Effector memory CD4-positive, alpha-beta T cell (primary cell): ENCODE data around the gene LLGL1.

ENCODE experiments used
- DNase-seq, 3 donors: peaks; one replicate each; pipeline ENCODE4 v3.0.0-alpha.2; 2020
- H3K27ac ChIP-seq: 2 replicates; pipeline ENCODE4 v1.7.0; 2013; ENCODE audit warnings: mild to moderate bottlenecking, low read length, moderate library complexity; ENCODE audit not compliant: insufficient read depth, poor library complexity, severe bottlenecking
- H3K27me3 ChIP-seq: replicated peaks from 2 replicates; pipeline ENCODE4 v1.7.0; 2013; ENCODE audit warnings: mild to moderate bottlenecking, low read length; ENCODE audit not compliant: insufficient read depth, control insufficient read depth, poor library complexity, severe bottlenecking
- H3K36me3 ChIP-seq: 2 replicates; pipeline ENCODE4 v1.7.0; 2013; ENCODE audit warnings: mild to moderate bottlenecking, low read length, moderate library complexity; ENCODE audit not compliant: control insufficient read depth, insufficient read depth
- H3K4me1 ChIP-seq: 2 replicates; pipeline ENCODE4 v1.7.0; 2013; ENCODE audit warnings: low read length, mild to moderate bottlenecking; ENCODE audit not compliant: control insufficient read depth, insufficient read depth, poor library complexity, severe bottlenecking
- H3K4me3 ChIP-seq: 2 replicates; pipeline ENCODE4 v1.7.0; 2013; ENCODE audit warnings: low read length, low read depth, mild to moderate bottlenecking; ENCODE audit not compliant: insufficient read depth, poor library complexity, severe bottlenecking
- H3K9me3 ChIP-seq: 2 replicates; pipeline ENCODE4 v1.7.0; 2013; ENCODE audit warnings: mild to moderate bottlenecking, low read length, moderate library complexity; ENCODE audit not compliant: control insufficient read depth

Gene LLGL1

GRCh38 chr17:18235743-18236256 is 10.4 kb downstream of the LLGL1 start:
- H3K4me1 ChIP-seq = no peaks in the 10 kb centered on the region
- H3K27me3 ChIP-seq = no peaks in the 10 kb centered on the region
- peaks cover 40% of the 10 kb centered on the region for H3K36me3 ChIP-seq
- no peak overlapping the region for H3K4me3 ChIP-seq
- H3K27ac ChIP-seq = no peak overlapping the region
- H3K9me3 ChIP-seq = no peaks in the 10 kb centered on the region
- DNase-seq = no peak

DNA sequence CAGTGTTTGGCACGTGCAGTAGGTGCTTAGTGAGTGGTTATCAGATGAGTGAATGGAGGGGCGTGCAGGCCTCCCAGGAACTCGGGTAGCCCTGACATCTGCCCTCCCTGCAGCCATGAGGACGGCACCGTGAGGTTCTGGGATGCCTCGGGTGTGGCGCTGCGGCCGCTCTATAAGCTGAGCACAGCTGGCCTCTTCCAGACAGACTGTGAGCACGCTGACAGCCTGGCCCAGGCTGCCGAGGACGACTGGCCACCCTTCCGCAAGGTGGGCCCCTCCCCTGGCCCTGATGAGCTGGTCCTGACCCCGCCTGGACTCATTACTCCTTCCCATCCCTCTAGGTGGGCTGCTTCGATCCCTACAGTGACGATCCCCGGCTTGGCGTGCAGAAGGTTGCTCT is 11.1 kb downstream of the LLGL1 start:
- no peaks in the 10 kb centered on the region for H3K27me3 ChIP-seq
- no peaks in the 10 kb centered on the region for H3K4me1 ChIP-seq
- H3K4me3 ChIP-seq = no peak overlapping the region
- H3K36me3 ChIP-seq = peaks cover 40% of the 10 kb centered on the region
- no peak for DNase-seq
- H3K27ac ChIP-seq = no peak overlapping the region
- H3K9me3 ChIP-seq = no peaks in the 10 kb centered on the region

- Histone ChIP-seq H3K36me3 (peaks cover 38% of the 10 kb centered on the region), H3K27ac (no peak overlapping the region), H3K4me1 (no peaks in the 10 kb centered on the region), H3K9me3 (no peaks in the 10 kb centered on the region), H3K4me3 (no peak overlapping the region), H3K27me3 (no peaks in the 10 kb centered on the region)
- no peak for DNase-seq
These were observed 12.0 kb downstream of the LLGL1 start for GRCh38 chr17:18237461-18237860.

GRCh38 chr17:18238299-18238698 is 12.9 kb downstream of the LLGL1 start:
- peaks cover 31% of the 10 kb centered on the region for H3K36me3 ChIP-seq
- no peaks in the 10 kb centered on the region for H3K9me3 ChIP-seq
- no peaks in the 10 kb centered on the region for H3K27me3 ChIP-seq
- H3K4me1 ChIP-seq = no peaks in the 10 kb centered on the region
- no peak overlapping the region for H3K4me3 ChIP-seq
- no peak overlapping the region for H3K27ac ChIP-seq
- DNase-seq = no peak

GRCh38 chr17:18240449-18240848 is 15.0 kb downstream of the LLGL1 start:
- Histone ChIP-seq H3K4me3 (no peak overlapping the region), H3K27ac (no peak overlapping the region), H3K27me3 (no peaks in the 10 kb centered on the region), H3K36me3 (peaks cover 25% of the 10 kb centered on the region), H3K4me1 (no peaks in the 10 kb centered on the region), H3K9me3 (no peaks in the 10 kb centered on the region)
- no peak for DNase-seq

- no peak overlapping the region for H3K27ac ChIP-seq
- no peak overlapping the region for H3K4me3 ChIP-seq
- H3K36me3 ChIP-seq = peaks cover 34% of the 10 kb centered on the region
- no peaks in the 10 kb centered on the region for H3K4me1 ChIP-seq
- no peak for DNase-seq
- H3K9me3 ChIP-seq = no peaks in the 10 kb centered on the region
- H3K27me3 ChIP-seq = no peaks in the 10 kb centered on the region
These were observed 15.9 kb downstream of the LLGL1 start for GRCh38 chr17:18241229-18241871.

DNA sequence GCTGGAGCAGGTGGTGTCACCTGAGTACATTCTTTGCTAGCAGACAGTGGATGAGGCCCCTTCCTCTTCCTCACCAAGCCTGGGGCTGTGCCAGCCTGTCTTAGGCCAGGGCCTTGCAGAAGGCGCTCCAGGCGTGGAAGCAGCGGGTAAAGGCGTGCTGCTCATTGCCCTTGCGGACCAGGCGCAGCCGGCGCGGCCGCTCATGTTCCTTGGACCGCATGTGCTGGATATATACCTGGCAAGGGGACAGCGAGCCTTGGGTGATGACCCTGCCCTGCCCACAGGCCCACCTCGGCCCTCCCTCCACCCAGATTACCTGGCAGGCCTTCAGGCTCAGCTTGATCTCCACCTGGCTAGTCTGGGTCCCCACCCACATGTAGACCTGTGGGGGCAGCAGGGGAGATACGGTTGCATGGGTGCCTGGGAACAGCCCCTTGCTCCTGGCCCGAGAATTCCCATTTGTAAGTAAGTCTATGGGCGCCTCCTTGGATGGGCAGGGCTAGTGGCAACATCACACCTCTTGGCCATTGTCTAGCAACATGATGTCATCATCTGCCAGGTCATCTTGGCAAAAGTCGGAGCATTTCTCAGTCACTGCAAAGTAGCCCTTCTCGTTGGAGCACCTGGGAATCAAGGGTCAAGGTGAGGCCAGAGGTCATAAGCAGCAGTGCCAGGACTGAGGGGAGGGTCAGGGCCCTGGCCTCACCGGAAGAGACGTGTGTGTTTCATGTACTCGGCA is 19.8 kb downstream of the LLGL1 start:
- H3K9me3 ChIP-seq = no peaks in the 10 kb centered on the region
- H3K27me3 ChIP-seq = no peaks in the 10 kb centered on the region
- H3K36me3 ChIP-seq = peaks cover 50% of the 10 kb centered on the region
- H3K4me3 ChIP-seq = no peak overlapping the region
- DNase-seq = no peak
- H3K27ac ChIP-seq = no peak overlapping the region
- no peaks in the 10 kb centered on the region for H3K4me1 ChIP-seq

- Histone ChIP-seq H3K27ac (no peak overlapping the region), H3K4me1 (no peaks in the 10 kb centered on the region), H3K36me3 (peaks cover 60% of the 10 kb centered on the region), H3K9me3 (no peaks in the 10 kb centered on the region), H3K27me3 (no peaks in the 10 kb centered on the region), H3K4me3 (no peak overlapping the region)
- DNase-seq = no peak
These were observed 20.8 kb downstream of the LLGL1 start for GRCh38 chr17:18246109-18246725.

DNA sequence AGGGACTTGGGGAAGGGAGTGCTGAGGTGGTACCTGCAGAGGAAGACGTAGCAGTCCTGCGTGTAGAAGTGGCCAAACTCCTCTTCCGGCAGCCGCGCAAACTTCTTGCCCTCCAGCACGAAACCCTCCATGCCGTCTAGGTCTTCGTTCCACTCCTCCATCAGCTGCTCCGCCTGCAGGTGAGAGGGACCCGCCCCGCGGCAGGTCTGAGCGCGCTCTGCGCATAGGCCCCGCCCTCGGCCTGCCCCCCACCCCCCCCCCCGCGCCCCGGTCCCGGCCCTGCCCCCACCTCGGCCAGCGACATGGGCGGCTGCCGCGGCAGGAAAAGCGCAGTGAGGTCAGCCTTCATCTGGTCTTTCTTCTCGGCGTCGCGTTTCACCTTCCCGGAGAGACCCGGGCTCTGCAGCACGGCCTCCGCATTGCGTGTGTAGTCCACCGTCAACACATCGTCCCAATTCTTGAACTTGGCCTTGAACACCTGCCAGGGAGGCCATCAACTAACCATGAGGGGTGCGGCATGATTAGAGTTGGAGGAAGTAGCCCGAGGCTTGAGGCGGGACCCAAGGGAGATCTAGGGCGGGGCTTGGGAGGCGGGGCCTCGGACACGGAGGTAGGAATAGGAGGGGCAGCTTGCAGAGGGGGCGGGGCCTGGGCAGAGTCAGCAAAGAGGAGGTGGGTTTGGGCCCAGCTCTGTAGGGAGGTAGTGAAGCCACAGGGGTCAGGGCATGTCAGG is 21.6 kb downstream of the LLGL1 start:
- H3K27ac ChIP-seq = no peak overlapping the region
- no peaks in the 10 kb centered on the region for H3K4me1 ChIP-seq
- H3K4me3 ChIP-seq = no peak overlapping the region
- no peaks in the 10 kb centered on the region for H3K9me3 ChIP-seq
- DNase-seq = no peak
- H3K27me3 ChIP-seq = no peaks in the 10 kb centered on the region
- H3K36me3 ChIP-seq = peaks cover 68% of the 10 kb centered on the region
